OCI-M1 (cell line): ENCODE data around the gene FLNC.

Experiments
- DNase-seq: peaks from one replicate; lab custom pipeline; 2025; lab: John Stamatoyannopoulos, UW

Gene FLNC

GRCh38 chr7:128879939-128880746 lies 49.9 kb downstream of the FLNC start:
- peak; percentile 50 for DNase-seq

- no peak for DNase-seq
Measured at GRCh38 chr7:128880791-128881457, 50.7 kb downstream of the FLNC start.

GRCh38 chr7:128881458-128882125 lies 51.4 kb downstream of the FLNC start:
- no peak for DNase-seq

GRCh38 chr7:128882134-128882533 lies 51.9 kb downstream of the FLNC start:
- no peak for DNase-seq

- DNase-seq: peak; percentile 77
Measured at GRCh38 chr7:128883622-128884448, 53.6 kb downstream of the FLNC start.

GRCh38 chr7:128884561-128885369 lies 54.6 kb downstream of the FLNC start:
- DNase-seq: no peak

- no peak for DNase-seq
Measured at GRCh38 chr7:128885370-128886187, 55.4 kb downstream of the FLNC start.

- no peak for DNase-seq
Measured at GRCh38 chr7:128886391-128887168, 56.4 kb downstream of the FLNC start.

GRCh38 chr7:128887169-128888038 lies 57.2 kb downstream of the FLNC start:
- no peak for DNase-seq

- DNase-seq: no peak
Measured at GRCh38 chr7:128888039-128888755, 58.0 kb downstream of the FLNC start.

GRCh38 chr7:128888756-128889095 lies 58.5 kb downstream of the FLNC start:
- DNase-seq: no peak

- no peak for DNase-seq
Measured at GRCh38 chr7:128889121-128889520, 58.9 kb downstream of the FLNC start.

- no peak for DNase-seq
Measured at GRCh38 chr7:128890306-128891109, 60.3 kb downstream of the FLNC start.

GRCh38 chr7:128891110-128891941 lies 61.1 kb downstream of the FLNC start:
- DNase-seq: no peak

- no peak for DNase-seq
Measured at GRCh38 chr7:128891942-128892269, 61.7 kb downstream of the FLNC start.

- no peak for DNase-seq
Measured at GRCh38 chr7:128892521-128893250, 62.5 kb downstream of the FLNC start.
